SK-N-SH treated with all-trans-retinoic acid at 6 μM for 48 hours (cell line): ENCODE measurements around the gene ZW10.

ENCODE experiments used
- OSR1 ChIP-seq: fragments of 250-450 bp; sonication (Bioruptor Pico); IDR thresholded peaks from 2 replicates; pipeline ENCODE4 v1.8.0; 2022; ENCODE audit warnings: moderate library complexity, mild to moderate bottlenecking, inconsistent platforms
- PPARA ChIP-seq: fragments of 250-450 bp; sonication (Bioruptor Pico); IDR thresholded peaks from 2 replicates; pipeline ENCODE4 v1.5.0; 2020; ENCODE audit warnings: mild to moderate bottlenecking, borderline replicate concordance

- TF ChIP-seq OSR1, result no peak
- no peak for TF ChIP-seq PPARA (CRISPR knock-in tag)
These were observed 32.1 kb upstream of the ZW10 start for GRCh38 chr11:113805640-113806039.
